22Rv1 (cell line): ENCODE measurements around the gene PRPF38A.

Experiments used
- CTCF ChIP-seq: fragments of 450-650 bp; IDR thresholded peaks from 2 replicates; pipeline ENCODE4 v1.5.1; 2017; ENCODE audit warnings: mild to moderate bottlenecking
- ZFX ChIP-seq: fragments of 450-650 bp; IDR thresholded peaks from 2 replicates; pipeline ENCODE4 v1.6.1; 2017; ENCODE audit warnings: antibody characterized with exemption, borderline replicate concordance

- no peak for TF ChIP-seq CTCF
- TF ChIP-seq ZFX = no peak
Measured at GRCh38 chr1:52469108-52469507, 64.7 kb downstream of the PRPF38A start.
